GM23338 (cell line): ENCODE data around the gene TMEM117. TPM values are rescaled to one million over a fixed set of nuclear protein-coding genes. Genes with fewer than 3 reads are reported as not detected.

Source experiments
- ATAC-seq: fragments of 200-7000 bp; cut with Tn5 transposase; 3 replicates; pipeline ENCODE4 v1.9.1; 2020
- DNase-seq: peaks from one replicate; pipeline ENCODE4 v3.0.0-alpha.2; 2015; ENCODE audit warnings: low spot score
- H2AFZ ChIP-seq: fragments of 200-600 bp; sonication (generic); 2 replicates; pipeline ENCODE4 v1.8.0; 2016; ENCODE audit warnings: antibody characterized with exemption, mild to moderate bottlenecking, moderate library complexity
- H3F3A ChIP-seq: fragments of 200-600 bp; sonication (generic); replicated peaks from 2 replicates; pipeline ENCODE4 v1.8.0; 2017; ENCODE audit warnings: antibody characterized with exemption, mixed run types, low read depth
- H3K27ac ChIP-seq: fragments of 200-600 bp; sonication (generic); 2 replicates; pipeline ENCODE4 v1.6.1; 2016; ENCODE audit warnings: low read depth
- H3K27me3 ChIP-seq: fragments of 200-600 bp; sonication (generic); 2 replicates; pipeline ENCODE4 v1.8.0; 2016; ENCODE audit warnings: mild to moderate bottlenecking, mixed run types, moderate library complexity; ENCODE audit not compliant: insufficient read depth
- H3K36me3 ChIP-seq: fragments of 200-600 bp; sonication (generic); 2 replicates; pipeline ENCODE4 v1.8.0; 2016; ENCODE audit warnings: mild to moderate bottlenecking; ENCODE audit not compliant: insufficient read depth
- H3K4me1 ChIP-seq: fragments of 200-600 bp; sonication (generic); 2 replicates; pipeline ENCODE4 v1.8.0; 2016; ENCODE audit warnings: mild to moderate bottlenecking, moderate library complexity; ENCODE audit not compliant: insufficient read depth
- H3K4me2 ChIP-seq: fragments of 200-600 bp; sonication (generic); 2 replicates; pipeline ENCODE4 v1.7.1; 2017; ENCODE audit warnings: mixed run types
- H3K4me3 ChIP-seq: fragments of 200-600 bp; sonication (generic); 2 replicates; pipeline ENCODE4 v1.6.1; 2016; ENCODE audit warnings: mixed run types
- H3K79me2 ChIP-seq: fragments of 200-600 bp; sonication (generic); replicated peaks from 2 replicates; pipeline ENCODE4 v1.8.0; 2017; ENCODE audit warnings: mild to moderate bottlenecking; ENCODE audit not compliant: insufficient read depth
- H3K9me2 ChIP-seq: fragments of 200-600 bp; sonication (generic); 2 replicates; pipeline ENCODE4 v1.8.0; 2017; ENCODE audit not compliant: insufficient read depth
- H4K20me1 ChIP-seq: fragments of 200-600 bp; sonication (generic); replicated peaks from 2 replicates; pipeline ENCODE4 v1.8.0; 2017; ENCODE audit warnings: mild to moderate bottlenecking; ENCODE audit not compliant: insufficient read depth
- H3K27ac Mint-ChIP-seq: 2 replicates; pipeline ENCODE4 v1.8.0; 2020; ENCODE audit warnings: inconsistent platforms, mild to moderate bottlenecking, moderate library complexity, mixed read lengths
- H3K27me3 Mint-ChIP-seq: 3 replicates; pipeline ENCODE4 v1.8.0; 2022; ENCODE audit warnings: low read depth, mild to moderate bottlenecking, moderate library complexity, mixed read lengths, inconsistent platforms; ENCODE audit not compliant: insufficient read depth, poor library complexity
- H3K36me3 Mint-ChIP-seq: 3 replicates; pipeline ENCODE4 v1.8.0; 2021; ENCODE audit warnings: low read depth, mild to moderate bottlenecking, inconsistent platforms, moderate library complexity, mixed read lengths
- H3K4me1 Mint-ChIP-seq: 3 replicates; pipeline ENCODE4 v1.8.0; 2020; ENCODE audit warnings: mild to moderate bottlenecking, inconsistent platforms, mixed read lengths
- H3K4me3 Mint-ChIP-seq: 3 replicates; pipeline ENCODE4 v1.8.0; 2021; ENCODE audit warnings: moderate library complexity, mild to moderate bottlenecking, inconsistent platforms, mixed read lengths
- H3K9me3 Mint-ChIP-seq: 3 replicates; pipeline ENCODE4 v1.8.0; 2020; ENCODE audit warnings: moderate library complexity, mild to moderate bottlenecking, inconsistent platforms, mixed read lengths
- CREB1 ChIP-seq: fragments of 250-450 bp; sonication (Bioruptor Pico); IDR thresholded peaks from 2 replicates; pipeline ENCODE4 v1.5.0; 2020; ENCODE audit warnings: low read depth, mild to moderate bottlenecking, moderate library complexity
- EZH2 ChIP-seq: fragments of 200-600 bp; sonication (generic); IDR thresholded peaks from one replicate; pipeline ENCODE4 v1.8.0; 2017; ENCODE audit warnings: antibody characterized with exemption, mild to moderate bottlenecking, low read depth; ENCODE audit not compliant: unreplicated experiment
- JUNB ChIP-seq: IDR thresholded peaks from one replicate; pipeline ENCODE4 v1.6.1; 2016; ENCODE audit warnings: antibody characterized with exemption; ENCODE audit not compliant: unreplicated experiment
- NANOG ChIP-seq: IDR thresholded peaks from 2 replicates; pipeline ENCODE4 v1.6.1; 2016; ENCODE audit warnings: antibody characterized with exemption, borderline replicate concordance
- POLR2AphosphoS5 ChIP-seq: IDR thresholded peaks from 2 replicates; pipeline ENCODE4 v1.6.1; 2016; ENCODE audit warnings: antibody characterized with exemption, low read depth
- REST ChIP-seq: IDR thresholded peaks from one replicate; pipeline ENCODE4 v1.6.1; 2018; ENCODE audit warnings: antibody characterized with exemption; ENCODE audit not compliant: unreplicated experiment
- STAT1 ChIP-seq: IDR thresholded peaks from one replicate; pipeline ENCODE4 v1.6.1; 2016; ENCODE audit warnings: antibody characterized with exemption; ENCODE audit not compliant: unreplicated experiment
- ZNF331 ChIP-seq: fragments of 250-450 bp; sonication (Bioruptor Pico); IDR thresholded peaks from 2 replicates; pipeline ENCODE4 v1.5.0; 2020; ENCODE audit warnings: low read depth, mild to moderate bottlenecking, moderate library complexity
- ZNF462 ChIP-seq: fragments of 250-450 bp; sonication (Bioruptor Pico); IDR thresholded peaks from 2 replicates; pipeline ENCODE4 v1.5.0; 2020; ENCODE audit warnings: mild to moderate bottlenecking, moderate library complexity
- polyA plus RNA-seq: library from polyadenylated mRNA; unstranded; fragments of >200 nt; fragmentation: Nextera tagmentation; extraction: Ambion mirVana; gene quantifications from 2 replicates; pipeline ENCODE4 v1.2.1, GENCODE V29; 2016
- total RNA-seq: library from RNA; depleted of rRNA; stranded (reverse); fragments of >200 nt; shearing (Covaris generic); gene quantifications from 2 replicates; pipeline ENCODE4 v1.2.3, GENCODE V29; 2014

TMEM117 gene
- total and polyA plus RNA-seq, 2 experiments from 2014 or later = 0.94 to 1.6 TPM

- TF ChIP-seq CREB1 (CRISPR knock-in tag) (no peak), STAT1 (no peak), EZH2 (no peak), ZNF331 (CRISPR knock-in tag) (no peak), JUNB (no peak), POLR2AphosphoS5 (no peak), REST (no peak)
Measured at GRCh38 chr12:43812926-43813325, 23.0 kb upstream of the TMEM117 start (continued).

- TF ChIP-seq NANOG (no peak), ZNF462 (CRISPR knock-in tag) (no peak)
- no peak overlapping the region for H3K27ac ChIP-seq
- H2AFZ ChIP-seq = peak overlapping the region; percentile 49
- Mint-ChIP-seq H3K4me1 (peaks cover 3% of the 10 kb centered on the region; the same call in 1 of the 3 replicates), H3K4me3 (no peak overlapping the region), H3K36me3 (no peaks in the 10 kb centered on the region), H3K9me3 (no peaks in the 10 kb centered on the region), H3K27me3 (no peaks in the 10 kb centered on the region), H3K27ac (no peak overlapping the region)
- no peak for ATAC-seq
- H3F3A ChIP-seq = no peaks in the 10 kb centered on the region
- no peaks in the 10 kb centered on the region for H4K20me1 ChIP-seq
- DNase-seq = no peak
- no peak overlapping the region for H3K4me2 ChIP-seq
- no peaks in the 10 kb centered on the region for H3K4me1 ChIP-seq
- H3K9me2 ChIP-seq = no peaks in the 10 kb centered on the region
- H3K27me3 ChIP-seq = no peaks in the 10 kb centered on the region
- H3K79me2 ChIP-seq = no peaks in the 10 kb centered on the region
- H3K36me3 ChIP-seq = no peaks in the 10 kb centered on the region
- no peak overlapping the region for H3K4me3 ChIP-seq
Measured at GRCh38 chr12:43815416-43815815, 20.5 kb upstream of the TMEM117 start.
